ENCODE data around the gene USP34.
A peak's percentile ranks its signal among the peaks of the same experiment; 100 is the strongest.
"Not testable (repeated sequence)": the region's sequence is repeated elsewhere in the genome, so short reads cannot be mapped to it uniquely, and the experiment has no call there.

Gene USP34

GRCh38 chr2:61423714-61424113, 47.2 kb downstream of the USP34 start:
- no peak for DNase-seq (ENCODE audit: low spot score)

GRCh38 chr2:61421611-61422010, 49.3 kb downstream of the USP34 start:
- no peak for DNase-seq (ENCODE audit: low spot score)

- DNase-seq (ENCODE audit: low spot score), result no peak
These were observed 49.8 kb downstream of the USP34 start for GRCh38 chr2:61420991-61421544.

GRCh38 chr2:61419570-61419969, 51.3 kb downstream of the USP34 start:
- DNase-seq (ENCODE audit: low spot score), result no peak

GRCh38 chr2:61419129-61419528, 51.8 kb downstream of the USP34 start:
- DNase-seq (ENCODE audit: low spot score), result no peak

GRCh38 chr2:61416871-61417645, 53.8 kb downstream of the USP34 start:
- DNase-seq (ENCODE audit: low spot score), result no peak

GRCh38 chr2:61415265-61415664, 55.6 kb downstream of the USP34 start:
- no peak for DNase-seq (ENCODE audit: low spot score)

GRCh38 chr2:61414674-61415073, 56.2 kb downstream of the USP34 start:
- no peak for DNase-seq (ENCODE audit: low spot score)

- no peak for DNase-seq (ENCODE audit: low spot score)
These were observed 59.8 kb downstream of the USP34 start for GRCh38 chr2:61411109-61411508.

- DNase-seq (ENCODE audit: low spot score), result no peak
These were observed 60.7 kb downstream of the USP34 start for GRCh38 chr2:61410185-61410584.

GRCh38 chr2:61405813-61406212, 65.1 kb downstream of the USP34 start:
- no peak for DNase-seq (ENCODE audit: low spot score)

- no peak for DNase-seq (ENCODE audit: low spot score)
These were observed 66.4 kb downstream of the USP34 start for GRCh38 chr2:61404438-61404837.

- peak; percentile 11 for DNase-seq (ENCODE audit: low spot score)
These were observed 72.5 kb downstream of the USP34 start for GRCh38 chr2:61398413-61398812.

- no peak for DNase-seq (ENCODE audit: low spot score)
These were observed 74.9 kb downstream of the USP34 start for GRCh38 chr2:61396005-61396404.

- DNase-seq (ENCODE audit: low spot score), result not testable (repeated sequence)
These were observed 83.3 kb downstream of the USP34 start for GRCh38 chr2:61387588-61387987.

- DNase-seq (ENCODE audit: low spot score), result not testable (repeated sequence)
These were observed 90.0 kb downstream of the USP34 start for GRCh38 chr2:61380882-61381197.

GRCh38 chr2:61380056-61380881, 90.6 kb downstream of the USP34 start:
- DNase-seq (ENCODE audit: low spot score), result no peak

- no peak for DNase-seq (ENCODE audit: low spot score)
These were observed 91.4 kb downstream of the USP34 start for GRCh38 chr2:61379521-61379920.

- no peak for DNase-seq (ENCODE audit: low spot score)
These were observed 92.6 kb downstream of the USP34 start for GRCh38 chr2:61378281-61378680.

GRCh38 chr2:61377046-61377445, 93.8 kb downstream of the USP34 start:
- DNase-seq (ENCODE audit: low spot score), result no peak

GRCh38 chr2:61376211-61376610, 94.7 kb downstream of the USP34 start:
- DNase-seq (ENCODE audit: low spot score), result no peak

- no peak for DNase-seq (ENCODE audit: low spot score)
These were observed 99.9 kb downstream of the USP34 start for GRCh38 chr2:61371027-61371426.
